22Rv1 (cell line): ENCODE results near the gene CC2D2A.

Experiments used
- CTCF ChIP-seq: fragments of 450-650 bp; IDR thresholded peaks from 2 replicates; pipeline ENCODE4 v1.5.1; 2017; ENCODE audit warnings: mild to moderate bottlenecking
- ZFX ChIP-seq: fragments of 450-650 bp; IDR thresholded peaks from 2 replicates; pipeline ENCODE4 v1.6.1; 2017; ENCODE audit warnings: antibody characterized with exemption, borderline replicate concordance

- TF ChIP-seq CTCF (no peak), ZFX (no peak)
These were observed 67.1 kb downstream of the CC2D2A start for GRCh38 chr4:15536552-15537499.
